Hematopoietic multipotent progenitor cell treated with erythropoietin and hydrocortisone succinate and interleukin-3 and kit ligand, for 4 days (in vitro differentiated cells): ENCODE data around the gene AMPD2.

ENCODE experiments used
- DNase-seq: peaks from one replicate; pipeline ENCODE4 v3.0.0-alpha.2; 2015

The AMPD2 gene

GRCh38 chr1:109618661-109619575, 719 bp upstream of the AMPD2 start:
- no peak for DNase-seq

GRCh38 chr1:109620401-109620791, 759 bp downstream of the AMPD2 start:
- no peak for DNase-seq

GRCh38 chr1:109620841-109621286, 1.2 kb downstream of the AMPD2 start:
- peak; percentile 98 for DNase-seq

- peak; percentile 62 for DNase-seq
These were observed 1.9 kb downstream of the AMPD2 start for GRCh38 chr1:109621379-109622136.

GRCh38 chr1:109622137-109622892, 2.7 kb downstream of the AMPD2 start:
- no peak for DNase-seq

DNA sequence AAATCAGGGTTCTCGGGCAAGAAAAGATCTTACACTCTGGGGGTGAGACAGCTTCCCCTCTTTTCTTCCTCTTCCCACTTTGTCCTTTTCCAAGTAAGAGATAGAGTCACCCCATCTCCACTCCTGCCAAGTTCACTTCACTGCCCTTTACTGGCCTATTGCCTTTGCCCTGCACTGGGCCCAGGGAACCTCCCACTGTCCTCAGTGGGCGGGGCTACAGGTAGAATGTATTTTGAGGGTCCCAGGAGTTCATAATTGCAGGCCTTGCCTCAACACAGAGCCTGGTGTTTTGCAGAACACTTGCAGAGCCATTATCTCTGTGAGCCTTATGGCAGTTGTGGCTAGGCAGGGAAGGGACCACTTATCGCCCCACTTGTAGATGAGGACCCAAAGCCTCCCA, 3.3 kb downstream of the AMPD2 start:
- peak; percentile 90 for DNase-seq

DNA sequence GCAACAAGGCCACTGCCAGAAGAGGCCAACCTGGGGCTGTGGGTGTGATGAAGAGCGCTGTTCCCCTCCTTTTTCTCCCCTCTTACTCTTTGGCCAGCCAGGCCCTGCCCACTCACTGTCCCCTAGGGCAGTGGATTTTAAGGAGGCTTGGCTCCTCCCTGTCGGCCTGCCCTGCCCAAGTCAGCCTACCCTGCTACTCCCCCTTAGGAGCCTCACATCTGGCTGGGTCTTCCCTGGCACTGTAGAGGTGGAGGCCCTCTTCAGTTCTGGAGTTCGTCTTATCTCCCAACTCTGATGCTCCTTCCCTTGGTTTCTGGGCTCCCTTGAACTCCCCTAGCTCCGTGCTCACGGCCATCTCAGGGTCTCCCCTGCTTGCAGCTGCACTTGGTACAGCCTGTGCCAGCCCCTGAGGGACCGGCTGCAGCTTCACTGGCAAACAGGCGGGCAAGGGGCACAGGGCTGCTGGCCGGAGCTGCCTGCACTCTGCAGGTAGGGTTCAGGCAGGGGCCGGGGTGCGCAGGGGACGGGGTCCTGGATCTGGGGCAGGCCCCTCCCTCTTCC, 4.0 kb downstream of the AMPD2 start:
- peak; percentile 86 for DNase-seq

DNA sequence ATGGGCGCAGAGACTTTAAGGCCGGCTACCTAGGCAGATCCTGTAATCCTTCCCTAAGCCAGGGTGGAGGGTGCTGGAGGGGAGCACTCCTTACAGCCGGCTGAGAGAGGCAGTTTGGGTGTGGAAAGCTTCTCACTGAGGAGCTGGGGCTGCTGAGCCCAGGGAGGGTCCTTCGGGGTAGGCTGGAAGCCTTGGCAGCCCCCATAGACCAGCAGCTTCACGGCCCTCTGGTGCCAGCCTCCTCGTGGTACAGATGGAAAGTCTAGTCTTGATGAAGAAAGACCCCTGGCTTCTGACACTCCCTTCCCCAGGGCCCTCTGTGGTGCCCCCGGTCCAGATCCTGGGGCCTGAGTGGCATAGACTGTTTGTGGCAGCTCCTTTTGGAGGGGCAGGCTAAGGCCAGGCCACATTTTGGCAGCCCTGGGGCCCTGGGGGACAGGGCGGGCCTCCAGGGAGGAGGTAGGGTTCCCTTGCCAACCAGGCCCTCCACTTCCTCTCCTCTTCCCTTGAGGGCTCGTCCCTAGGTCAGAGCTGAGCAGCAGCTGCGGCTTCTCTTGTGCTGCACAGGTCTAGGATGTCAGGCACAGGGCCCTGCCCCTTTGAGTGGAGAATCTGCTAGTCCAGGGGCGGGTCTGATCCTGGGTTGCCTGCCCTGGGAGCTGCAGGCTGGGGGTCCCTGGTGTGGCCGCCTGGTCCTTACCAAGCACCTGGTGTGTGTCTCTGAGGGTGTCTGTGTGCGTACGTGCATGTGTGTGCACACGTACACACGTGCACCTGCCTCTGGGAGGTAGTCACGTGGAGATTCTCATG, 4.8 kb downstream of the AMPD2 start:
- DNase-seq, result peak; percentile 78

GRCh38 chr1:109625176-109625575, 5.5 kb downstream of the AMPD2 start:
- no peak for DNase-seq

DNA sequence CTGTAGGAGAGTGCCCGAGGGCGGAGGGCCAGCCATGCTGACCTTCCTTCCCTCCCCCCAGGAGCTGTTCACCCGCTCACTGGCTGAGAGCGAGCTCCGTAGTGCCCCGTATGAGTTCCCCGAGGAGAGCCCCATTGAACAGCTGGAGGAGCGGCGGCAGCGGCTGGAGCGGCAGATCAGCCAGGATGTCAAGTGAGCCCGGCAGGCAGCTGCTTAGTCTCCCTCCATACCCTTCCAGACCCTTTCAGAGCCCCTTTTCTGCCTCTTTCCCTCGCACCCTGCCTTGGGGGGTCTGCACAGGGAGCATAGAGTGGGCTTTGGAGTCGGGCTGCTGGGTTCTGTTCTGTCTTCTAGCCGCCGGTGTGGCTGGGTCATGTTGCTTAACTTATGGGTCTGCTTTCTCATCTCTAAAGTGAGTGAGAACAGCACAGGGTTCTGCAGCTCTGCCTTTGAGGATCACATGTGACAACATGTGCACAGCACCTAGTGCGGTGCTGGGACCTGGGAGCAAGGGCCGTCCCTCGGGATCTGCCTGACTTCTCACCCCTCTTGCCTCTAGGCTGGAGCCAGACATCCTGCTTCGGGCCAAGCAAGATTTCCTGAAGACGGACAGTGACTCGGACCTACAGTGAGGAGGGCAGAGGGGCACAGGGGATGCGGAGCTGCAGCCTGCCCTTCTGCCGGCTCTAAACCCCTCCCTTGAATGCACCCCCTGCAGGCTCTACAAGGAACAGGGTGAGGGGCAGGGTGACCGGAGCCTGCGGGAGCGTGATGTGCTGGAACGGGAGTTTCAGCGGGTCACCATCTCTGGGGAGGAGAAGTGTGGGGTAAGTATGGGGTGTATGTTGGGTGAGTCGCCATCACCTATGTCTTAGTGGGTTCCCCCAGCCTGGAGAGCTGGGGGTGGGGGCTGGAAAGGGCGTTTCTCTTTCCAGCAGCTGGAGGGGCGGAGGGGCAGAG, 6.2 kb downstream of the AMPD2 start:
- no peak for DNase-seq

DNA sequence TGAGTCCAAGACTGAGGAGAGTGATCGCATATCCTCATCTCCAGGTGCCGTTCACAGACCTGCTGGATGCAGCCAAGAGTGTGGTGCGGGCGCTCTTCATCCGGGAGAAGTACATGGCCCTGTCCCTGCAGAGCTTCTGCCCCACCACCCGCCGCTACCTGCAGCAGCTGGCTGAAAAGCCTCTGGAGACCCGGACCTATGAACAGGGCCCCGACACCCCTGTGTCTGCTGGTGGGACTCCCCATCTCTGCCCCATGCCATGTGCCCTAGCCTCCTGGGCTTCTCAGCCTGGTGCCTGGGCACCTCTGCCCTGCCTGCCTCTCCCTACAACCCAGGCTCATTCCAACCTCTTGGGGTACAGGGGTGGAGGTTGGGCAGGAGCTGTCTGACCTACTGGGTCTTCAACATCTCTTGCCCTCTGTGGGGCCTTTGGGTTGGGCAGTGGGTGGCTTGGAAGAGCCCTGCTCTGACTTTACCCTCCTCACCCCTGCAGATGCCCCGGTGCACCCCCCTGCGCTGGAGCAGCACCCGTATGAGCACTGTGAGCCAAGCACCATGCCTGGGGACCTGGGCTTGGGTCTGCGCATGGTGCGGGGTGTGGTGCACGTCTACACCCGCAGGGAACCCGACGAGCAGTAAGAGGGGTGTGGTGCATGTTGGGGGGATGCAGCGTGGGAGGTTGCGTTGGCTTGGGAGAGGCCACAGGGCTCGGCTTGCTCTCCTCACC, 7.2 kb downstream of the AMPD2 start:
- DNase-seq, result no peak

DNA sequence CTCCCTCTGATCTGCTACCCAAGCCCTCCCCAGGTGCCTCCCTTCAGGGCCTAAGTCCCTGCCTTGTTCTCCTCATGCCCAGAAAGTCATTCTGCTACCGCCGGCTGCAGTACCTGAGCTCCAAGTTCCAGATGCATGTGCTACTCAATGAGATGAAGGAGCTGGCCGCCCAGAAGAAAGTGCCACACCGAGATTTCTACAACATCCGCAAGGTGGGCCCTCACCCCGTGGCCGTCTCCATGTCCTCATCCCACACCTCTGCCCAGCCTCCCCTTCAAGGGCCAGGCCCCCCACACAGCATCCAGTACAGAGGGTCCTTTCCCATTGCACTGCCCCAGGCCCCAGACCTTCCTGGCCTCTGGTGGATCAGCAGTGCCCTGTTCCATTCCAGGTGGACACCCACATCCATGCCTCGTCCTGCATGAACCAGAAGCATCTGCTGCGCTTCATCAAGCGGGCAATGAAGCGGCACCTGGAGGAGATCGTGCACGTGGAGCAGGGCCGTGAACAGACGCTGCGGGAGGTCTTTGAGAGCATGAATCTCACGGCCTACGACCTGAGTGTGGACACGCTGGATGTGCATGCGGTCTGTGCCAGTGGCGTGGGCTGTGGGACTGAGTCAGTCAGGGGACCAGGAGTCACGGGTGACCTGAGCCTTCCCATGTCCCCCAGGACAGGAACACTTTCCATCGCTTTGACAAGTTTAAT, 8.2 kb downstream of the AMPD2 start:
- DNase-seq, result no peak

DNA sequence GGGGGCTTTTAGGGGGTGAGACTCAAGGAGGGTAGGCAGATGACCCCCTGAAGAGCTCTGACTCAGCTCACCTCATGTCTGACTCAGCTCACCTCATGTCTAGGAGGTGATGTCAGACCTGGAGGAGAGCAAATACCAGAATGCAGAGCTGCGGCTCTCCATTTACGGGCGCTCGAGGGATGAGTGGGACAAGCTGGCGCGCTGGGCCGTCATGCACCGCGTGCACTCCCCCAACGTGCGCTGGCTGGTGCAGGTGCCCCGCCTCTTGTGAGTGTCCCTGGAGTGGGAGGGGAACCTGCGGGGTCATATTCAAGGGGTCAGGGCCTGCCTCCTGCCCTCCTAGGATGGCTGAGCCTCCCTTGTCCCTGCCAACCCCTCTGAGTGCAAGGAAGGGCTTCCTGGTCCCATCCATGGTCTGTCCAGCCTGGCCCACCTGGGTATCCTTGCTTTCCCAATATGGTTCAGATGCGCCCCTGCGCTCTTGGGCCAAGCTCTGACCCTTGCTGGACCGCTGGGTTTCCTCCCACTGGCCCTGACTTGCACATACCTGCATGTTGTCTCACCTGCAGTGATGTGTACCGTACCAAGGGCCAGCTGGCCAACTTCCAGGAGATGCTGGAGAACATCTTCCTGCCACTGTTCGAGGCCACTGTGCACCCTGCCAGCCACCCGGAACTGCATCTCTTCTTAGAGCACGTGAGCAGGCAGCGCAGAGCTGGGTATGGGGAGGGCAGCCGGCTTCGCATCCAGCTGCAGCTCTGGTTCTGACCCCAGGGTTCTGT, 9.1 kb downstream of the AMPD2 start:
- DNase-seq, result no peak

DNA sequence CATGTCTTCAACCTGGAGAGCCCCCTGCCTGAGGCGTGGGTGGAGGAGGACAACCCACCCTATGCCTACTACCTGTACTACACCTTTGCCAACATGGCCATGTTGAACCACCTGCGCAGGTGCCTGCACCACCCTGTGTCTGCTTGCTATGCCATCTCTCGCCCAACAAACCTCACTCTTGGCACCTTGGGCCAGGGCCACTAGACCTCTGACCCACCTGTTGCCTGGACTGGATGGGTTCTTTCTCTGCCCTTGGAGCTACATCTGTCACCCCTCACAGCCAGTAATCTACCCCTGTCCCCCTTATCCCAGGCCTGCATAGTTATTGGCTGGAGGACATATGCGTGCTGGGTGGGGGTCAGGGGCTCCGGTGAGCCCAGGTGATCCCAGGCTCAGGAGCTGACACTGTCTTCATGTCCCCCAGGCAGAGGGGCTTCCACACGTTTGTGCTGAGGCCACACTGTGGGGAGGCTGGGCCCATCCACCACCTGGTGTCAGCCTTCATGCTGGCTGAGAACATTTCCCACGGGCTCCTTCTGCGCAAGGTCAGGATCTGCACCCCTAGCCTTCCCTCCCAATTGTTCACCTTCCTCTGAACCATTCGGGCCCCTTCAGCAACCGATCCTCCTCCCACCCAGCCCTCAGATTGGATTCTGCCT, 9.9 kb downstream of the AMPD2 start:
- DNase-seq, result no peak

GRCh38 chr1:109630081-109630897, 10.7 kb downstream of the AMPD2 start:
- peak; percentile 46 for DNase-seq

- no peak for DNase-seq
These were observed 11.4 kb downstream of the AMPD2 start for GRCh38 chr1:109630898-109631512.
